Gastrocnemius medialis (tissue), 4 donors: ENCODE results near the gene ACAA2.

Experiments
- CTCF ChIP-seq, 5 experiments: fragments of 450-650 bp in 3 of 5; fragments of 200-600 bp in 2 of 5; sonication (generic) in 2 of 5; IDR thresholded peaks in 4 of 5; conservative IDR thresholded peaks in 1 of 5; 1 replicate in 4 of 5; 2 replicates in 1 of 5; pipeline ENCODE4 v1.5.1; 2016 to 2019; ENCODE audit warnings: antibody characterized with exemption in 5 of 5, mild to moderate bottlenecking in 3 of 5, moderate library complexity in 3 of 5
- POLR2A ChIP-seq, 2 donors: fragments of 450-650 bp; IDR thresholded peaks; one replicate each; pipeline ENCODE4 v1.6.1; 2017; ENCODE audit warnings: antibody characterized with exemption in 2 of 2, mild to moderate bottlenecking in 2 of 2, moderate library complexity in 2 of 2

DNA sequence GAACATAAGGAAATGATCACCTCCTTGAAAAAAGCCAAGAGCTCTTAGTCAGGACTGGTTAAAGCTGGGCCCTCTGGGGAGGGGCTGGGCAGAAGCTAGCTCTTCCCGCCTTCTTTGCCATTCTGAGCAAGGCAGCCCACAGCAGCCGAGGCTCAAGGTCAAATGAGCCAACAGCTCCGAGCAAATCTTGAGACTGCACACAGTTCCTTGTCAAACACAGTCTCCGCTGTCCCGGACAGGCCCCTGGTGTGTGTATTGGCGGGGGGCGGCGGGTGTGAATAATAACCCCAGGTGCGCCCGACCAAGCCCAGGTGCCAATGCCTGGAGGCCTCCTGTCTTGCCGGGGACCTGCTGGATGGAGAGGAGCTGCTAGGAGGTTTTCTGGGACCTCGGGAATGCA lies 46.4 kb upstream of the ACAA2 start:
- no peak for TF ChIP-seq POLR2A (IDR thresholded peaks at IDR 0.05)
- TF ChIP-seq CTCF (IDR thresholded peaks at IDR 0.05 in 4 of 5, conservative IDR thresholded peaks at IDR 0.05 in 1 of 5) = no peak
